Peyer's patch (tissue), 4 donors: Measurements from ENCODE around the gene SMOC1. TPM values are rescaled to one million over a fixed set of nuclear protein-coding genes. Genes with fewer than 3 reads are reported as not detected.

Experiments
- DNase-seq, 3 donors: peaks; one replicate each; pipeline ENCODE4 v3.0.0-alpha.2; 2017 to 2019
- H3K27ac ChIP-seq, 4 donors: fragments of 200-600 bp; sonication (generic); one replicate each; pipeline ENCODE4 v1.5.1; 2016 to 2019
- H3K27me3 ChIP-seq, 2 donors: fragments of 200-600 bp; sonication (generic); one replicate each; pipeline ENCODE4 v1.5.1; 2019
- H3K36me3 ChIP-seq, 3 donors: fragments of 200-600 bp; sonication (generic); one replicate each; pipeline ENCODE4 v1.5.1; 2016 to 2019
- H3K4me1 ChIP-seq, 4 donors: fragments of 200-600 bp; sonication (generic); one replicate each; pipeline ENCODE4 v1.5.1; 2016 to 2019
- H3K4me3 ChIP-seq, 4 donors: fragments of 200-600 bp; sonication (generic); 1 replicate in 3 of 4; 2 replicates in 1 of 4; pipeline ENCODE4 v1.5.1; 2016 to 2019; ENCODE audit warnings: mild to moderate bottlenecking in 1 of 4
- H3K9me3 ChIP-seq, 4 donors: fragments of 200-600 bp; sonication (generic); one replicate each; pipeline ENCODE4 v1.5.1; 2016 to 2019; ENCODE audit warnings: mild to moderate bottlenecking in 1 of 4
- POLR2A ChIP-seq, 2 donors: fragments of 450-650 bp; IDR thresholded peaks; one replicate each; pipeline ENCODE4 v1.5.1; 2017; ENCODE audit warnings: antibody characterized with exemption in 2 of 2, mild to moderate bottlenecking in 2 of 2, moderate library complexity in 2 of 2
- total RNA-seq, 4 donors: library from RNA; depleted of rRNA; stranded (reverse); fragments of >200 nt; gene quantifications; one replicate each; pipeline ENCODE4 v1.1.0, GENCODE V29; 2016
- TF ChIP-seq, protein P1 (sequence below), 6 experiments: fragments of 450-650 bp in 4 of 6; fragments of 200-600 bp in 2 of 6; sonication (generic) in 1 of 6; IDR thresholded peaks; one replicate each; pipeline ENCODE4 v1.5.1; 2017 to 2019; ENCODE audit warnings: antibody characterized with exemption in 6 of 6, mild to moderate bottlenecking in 3 of 6, moderate library complexity in 1 of 6

Gene SMOC1
- total RNA-seq, 4 donors from 2014 or later, result 0.35 to 0.54 (median 0.38) TPM; not detected in 1

DNA sequence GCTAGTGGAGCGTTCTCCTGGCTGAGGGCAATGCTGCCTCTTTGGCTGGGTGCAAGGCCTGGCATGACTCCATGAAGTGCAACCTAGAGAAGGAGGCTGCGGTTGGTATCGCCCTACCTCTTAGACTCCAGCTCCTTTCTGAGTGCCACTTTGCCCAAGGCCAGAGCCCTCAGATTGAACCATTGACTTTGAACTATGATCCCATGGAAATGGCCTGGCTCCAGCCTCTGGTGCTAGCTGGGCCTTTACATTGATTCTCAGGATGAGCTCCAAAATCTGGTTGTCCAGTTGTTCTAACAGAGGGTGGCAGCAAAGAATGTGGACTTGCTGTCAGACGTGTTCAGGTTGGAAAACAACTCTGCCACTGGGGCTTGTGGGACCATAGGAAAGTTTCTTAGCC lies 16.1 kb upstream of the SMOC1 start:
- Histone ChIP-seq H3K9me3 (no peaks in the 10 kb centered on the region), H3K27me3 (no peaks in the 10 kb centered on the region), H3K4me3 (no peak overlapping the region), H3K36me3 (no peaks in the 10 kb centered on the region), H3K4me1 (no peaks in the 10 kb centered on the region), H3K27ac (no peak overlapping the region)
- TF ChIP-seq, protein P1, sequence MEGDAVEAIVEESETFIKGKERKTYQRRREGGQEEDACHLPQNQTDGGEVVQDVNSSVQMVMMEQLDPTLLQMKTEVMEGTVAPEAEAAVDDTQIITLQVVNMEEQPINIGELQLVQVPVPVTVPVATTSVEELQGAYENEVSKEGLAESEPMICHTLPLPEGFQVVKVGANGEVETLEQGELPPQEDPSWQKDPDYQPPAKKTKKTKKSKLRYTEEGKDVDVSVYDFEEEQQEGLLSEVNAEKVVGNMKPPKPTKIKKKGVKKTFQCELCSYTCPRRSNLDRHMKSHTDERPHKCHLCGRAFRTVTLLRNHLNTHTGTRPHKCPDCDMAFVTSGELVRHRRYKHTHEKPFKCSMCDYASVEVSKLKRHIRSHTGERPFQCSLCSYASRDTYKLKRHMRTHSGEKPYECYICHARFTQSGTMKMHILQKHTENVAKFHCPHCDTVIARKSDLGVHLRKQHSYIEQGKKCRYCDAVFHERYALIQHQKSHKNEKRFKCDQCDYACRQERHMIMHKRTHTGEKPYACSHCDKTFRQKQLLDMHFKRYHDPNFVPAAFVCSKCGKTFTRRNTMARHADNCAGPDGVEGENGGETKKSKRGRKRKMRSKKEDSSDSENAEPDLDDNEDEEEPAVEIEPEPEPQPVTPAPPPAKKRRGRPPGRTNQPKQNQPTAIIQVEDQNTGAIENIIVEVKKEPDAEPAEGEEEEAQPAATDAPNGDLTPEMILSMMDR (IDR thresholded peaks at IDR 0.05), result no peak
- no peak for TF ChIP-seq POLR2A (IDR thresholded peaks at IDR 0.05)
- no peak for DNase-seq

DNA sequence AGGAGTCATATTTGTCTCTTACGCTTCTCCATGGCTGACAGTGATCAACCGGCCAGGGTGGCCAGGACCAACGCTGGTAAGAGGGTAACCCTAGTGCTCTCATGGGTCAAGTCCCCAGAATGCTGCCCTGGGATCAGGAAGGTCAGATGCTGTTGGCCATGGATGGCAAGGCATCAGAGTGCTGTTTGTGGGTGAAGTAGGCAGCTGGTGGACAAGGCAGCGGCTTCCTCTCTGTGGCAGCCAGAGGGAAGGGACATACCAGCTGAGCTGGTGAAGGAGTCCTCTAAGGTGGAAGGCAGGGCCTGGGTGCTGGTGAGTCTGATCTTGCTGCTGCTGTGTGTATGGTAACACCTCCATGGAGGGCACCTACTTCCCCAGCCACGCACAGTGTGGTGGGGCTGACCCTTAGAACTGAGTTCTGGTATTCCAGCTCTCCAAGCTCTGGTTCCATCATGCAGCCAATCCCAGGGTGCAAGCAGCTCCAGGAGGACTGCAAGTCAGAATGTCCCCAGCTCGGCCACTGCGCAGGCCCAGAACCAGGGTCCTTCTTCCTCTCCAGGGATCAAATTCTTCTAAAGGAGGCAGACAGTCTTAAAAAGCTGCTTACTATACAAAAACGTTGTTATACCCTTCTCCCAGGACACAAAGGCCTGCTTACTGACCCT lies 13.4 kb upstream of the SMOC1 start:
- Histone ChIP-seq H3K9me3 (no peaks in the 10 kb centered on the region), H3K27ac (no peak overlapping the region), H3K36me3 (no peaks in the 10 kb centered on the region), H3K27me3 (no peaks in the 10 kb centered on the region), H3K4me3 (no peak overlapping the region), H3K4me1 (no peaks in the 10 kb centered on the region)
- DNase-seq, result no peak
- no peak for TF ChIP-seq POLR2A (IDR thresholded peaks at IDR 0.05)

DNA sequence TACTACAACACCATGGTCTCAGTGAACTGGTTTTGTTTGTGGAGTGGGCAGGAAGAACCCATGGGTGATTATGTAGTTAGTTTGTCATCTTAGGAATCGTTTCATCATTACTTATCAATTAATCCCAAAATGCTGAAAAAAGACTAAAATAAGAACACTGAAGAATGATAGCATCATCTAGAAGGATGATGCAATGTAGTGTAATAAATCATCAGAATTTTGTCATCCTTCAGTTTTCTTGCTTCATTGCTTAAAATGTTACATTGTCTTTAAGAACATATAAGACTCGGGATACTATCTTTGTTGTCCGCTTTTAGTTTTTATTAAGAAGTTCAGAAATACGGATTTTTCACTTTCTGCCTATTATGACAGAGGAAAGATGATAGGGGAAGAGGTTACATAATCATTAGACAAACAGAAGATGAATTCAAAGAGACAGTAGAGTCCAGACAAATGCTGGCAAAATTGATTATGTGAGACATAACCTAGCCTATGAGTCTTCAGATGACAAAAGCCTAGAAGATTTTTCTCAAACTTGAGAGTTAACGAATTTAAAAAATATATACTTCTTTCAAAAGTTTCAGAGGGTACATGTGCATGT lies 10.8 kb upstream of the SMOC1 start:
- H3K36me3 ChIP-seq, result no peaks in the 10 kb centered on the region
- DNase-seq, result no peak
- H3K9me3 ChIP-seq, result no peaks in the 10 kb centered on the region
- no peak overlapping the region for H3K4me3 ChIP-seq
- TF ChIP-seq POLR2A (IDR thresholded peaks at IDR 0.05), result no peak
- TF ChIP-seq, protein P1 (IDR thresholded peaks at IDR 0.05), result no peak
- no peak overlapping the region for H3K27ac ChIP-seq
- no peaks in the 10 kb centered on the region for H3K4me1 ChIP-seq
- no peaks in the 10 kb centered on the region for H3K27me3 ChIP-seq

DNA sequence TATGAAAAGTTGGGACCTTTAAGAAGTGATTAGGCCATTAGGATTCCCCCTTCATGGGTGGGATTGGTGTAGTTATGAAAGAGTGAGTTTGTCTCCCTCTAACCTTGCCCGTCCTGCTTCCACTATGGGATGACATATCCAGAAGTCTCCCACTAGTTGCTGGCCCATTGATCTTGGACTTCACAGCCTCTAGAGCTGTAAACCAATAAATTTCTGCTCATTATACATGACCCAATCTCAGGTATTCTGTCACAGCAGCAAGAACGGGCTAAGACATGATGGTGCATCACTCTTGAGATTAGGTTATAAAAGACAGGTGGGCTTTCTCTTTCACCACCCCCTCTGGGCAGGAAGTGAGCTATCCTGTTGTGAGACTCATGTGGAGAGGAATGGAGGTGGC lies 8.6 kb upstream of the SMOC1 start:
- TF ChIP-seq POLR2A (IDR thresholded peaks at IDR 0.05), result no peak
- TF ChIP-seq, protein P1 (IDR thresholded peaks at IDR 0.05), result no peak
- H3K27ac ChIP-seq, result no peak overlapping the region
- H3K4me3 ChIP-seq, result no peak overlapping the region
- no peaks in the 10 kb centered on the region for H3K27me3 ChIP-seq
- H3K4me1 ChIP-seq, result no peaks in the 10 kb centered on the region
- no peak for DNase-seq
- no peaks in the 10 kb centered on the region for H3K9me3 ChIP-seq
- no peaks in the 10 kb centered on the region for H3K36me3 ChIP-seq

DNA sequence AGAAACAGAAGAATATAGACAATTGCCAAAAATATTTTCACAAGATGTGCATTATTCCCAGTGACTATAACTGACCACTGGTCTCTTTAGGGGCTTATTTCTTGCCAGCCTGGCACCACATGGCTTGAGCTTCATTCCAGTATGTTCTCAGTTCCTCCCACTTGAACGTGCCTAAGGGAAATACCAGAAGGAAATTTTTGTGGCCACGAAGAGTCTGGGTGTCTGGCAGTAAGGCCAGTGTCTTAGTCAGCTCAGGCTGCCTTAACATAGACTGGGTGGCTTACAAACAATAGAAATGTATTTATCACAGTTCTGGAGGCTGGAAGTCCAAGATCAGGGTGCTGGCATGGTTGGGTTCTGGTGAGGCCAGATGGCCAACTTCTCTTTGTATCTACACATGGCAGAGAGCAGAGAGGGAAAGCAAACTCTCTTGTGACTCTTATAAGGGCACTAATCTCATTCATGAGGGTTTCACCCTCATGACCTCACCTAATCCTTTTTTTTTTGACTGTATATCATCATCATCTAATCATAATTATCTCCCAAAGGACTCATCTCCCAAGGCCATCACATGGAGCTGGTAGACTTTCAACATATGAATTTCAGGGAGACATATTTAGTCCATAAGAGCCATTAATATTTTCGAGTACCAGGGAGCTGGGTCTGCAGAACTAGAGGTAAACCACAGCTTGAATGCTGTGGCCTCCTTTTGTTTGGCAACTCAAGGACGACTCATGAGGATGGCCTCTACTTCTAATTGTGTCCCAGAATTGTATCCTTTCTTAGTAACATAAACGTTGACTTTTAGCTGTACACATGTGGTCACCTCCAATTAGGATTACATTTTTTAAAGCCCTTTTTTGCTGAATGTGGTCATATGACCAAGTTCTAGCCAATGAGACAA lies 5.1 kb upstream of the SMOC1 start:
- Histone ChIP-seq H3K27me3 (peaks cover 0 to 1% of the 10 kb centered on the region in 2 donors), H3K4me1 (peaks cover 0 to 1% (median 0%) of the 10 kb centered on the region in 4 donors), H3K36me3 (no peaks in the 10 kb centered on the region), H3K27ac (no peak overlapping the region), H3K9me3 (no peaks in the 10 kb centered on the region), H3K4me3 (no peak overlapping the region)
- no peak for DNase-seq
- TF ChIP-seq, protein P1 (IDR thresholded peaks at IDR 0.05), result no peak
- no peak for TF ChIP-seq POLR2A (IDR thresholded peaks at IDR 0.05)
